Stimulated activated memory B cell treated with anti-CD40 and anti-IgM and Interleukin-4, amounts not matched to agents 10 μg/mL and 1 μg/mL and 100 μg/mL, for 72 hours (primary cell): ENCODE data around the gene NRP2.

Source experiments
- ATAC-seq: fragments of 150-1000 bp; cut with Tn5 transposase; 2 replicates; pipeline ENCODE4 v1.10.0; 2021
- H3K27ac Mint-ChIP-seq: one replicate; pipeline ENCODE4 v1.8.0; 2022; ENCODE audit warnings: mild to moderate bottlenecking, mixed read lengths
- H3K27me3 Mint-ChIP-seq: one replicate; pipeline ENCODE4 v1.8.0; 2022; ENCODE audit warnings: mixed read lengths
- H3K36me3 Mint-ChIP-seq: one replicate; pipeline ENCODE4 v1.8.0; 2022; ENCODE audit warnings: mixed read lengths
- H3K4me1 Mint-ChIP-seq: one replicate; pipeline ENCODE4 v1.8.0; 2022; ENCODE audit warnings: mixed read lengths
- H3K4me3 Mint-ChIP-seq: one replicate; pipeline ENCODE4 v1.8.0; 2022; ENCODE audit warnings: mild to moderate bottlenecking, moderate library complexity, mixed read lengths
- H3K9me3 Mint-ChIP-seq: one replicate; pipeline ENCODE4 v1.8.0; 2022; ENCODE audit warnings: mixed read lengths

NRP2 gene

GRCh38 chr2:205755923-205756322, 73.6 kb downstream of the NRP2 start:
- H3K36me3 Mint-ChIP-seq, result no peaks in the 10 kb centered on the region
- no peak overlapping the region for H3K4me3 Mint-ChIP-seq
- H3K9me3 Mint-ChIP-seq, result no peaks in the 10 kb centered on the region
- peaks cover 25% of the 10 kb centered on the region for H3K27me3 Mint-ChIP-seq
- no peak for ATAC-seq
- H3K27ac Mint-ChIP-seq, result no peak overlapping the region
- no peaks in the 10 kb centered on the region for H3K4me1 Mint-ChIP-seq

- peaks cover 13% of the 10 kb centered on the region for H3K27me3 Mint-ChIP-seq
- no peak for ATAC-seq
- no peaks in the 10 kb centered on the region for H3K9me3 Mint-ChIP-seq
- no peaks in the 10 kb centered on the region for H3K4me1 Mint-ChIP-seq
- no peak overlapping the region for H3K27ac Mint-ChIP-seq
- H3K36me3 Mint-ChIP-seq, result no peaks in the 10 kb centered on the region
- H3K4me3 Mint-ChIP-seq, result no peak overlapping the region
Measured at GRCh38 chr2:205757271-205757670, 75.0 kb downstream of the NRP2 start.

- H3K9me3 Mint-ChIP-seq, result no peaks in the 10 kb centered on the region
- H3K4me1 Mint-ChIP-seq, result no peaks in the 10 kb centered on the region
- no peak overlapping the region for H3K27ac Mint-ChIP-seq
- no peaks in the 10 kb centered on the region for H3K36me3 Mint-ChIP-seq
- H3K4me3 Mint-ChIP-seq, result no peak overlapping the region
- ATAC-seq, result no peak
- H3K27me3 Mint-ChIP-seq, result peaks cover 13% of the 10 kb centered on the region
Measured at GRCh38 chr2:205758051-205758450, 75.8 kb downstream of the NRP2 start.

- H3K27me3 Mint-ChIP-seq, result peaks cover 14% of the 10 kb centered on the region
- no peaks in the 10 kb centered on the region for H3K4me1 Mint-ChIP-seq
- H3K9me3 Mint-ChIP-seq, result no peaks in the 10 kb centered on the region
- H3K27ac Mint-ChIP-seq, result no peak overlapping the region
- no peaks in the 10 kb centered on the region for H3K36me3 Mint-ChIP-seq
- ATAC-seq, result no peak
- H3K4me3 Mint-ChIP-seq, result no peak overlapping the region
Measured at GRCh38 chr2:205758500-205758899, 76.2 kb downstream of the NRP2 start.

GRCh38 chr2:205759257-205759656, 77.0 kb downstream of the NRP2 start:
- no peak overlapping the region for H3K27ac Mint-ChIP-seq
- no peaks in the 10 kb centered on the region for H3K4me1 Mint-ChIP-seq
- H3K9me3 Mint-ChIP-seq, result no peaks in the 10 kb centered on the region
- ATAC-seq, result no peak
- no peaks in the 10 kb centered on the region for H3K36me3 Mint-ChIP-seq
- H3K4me3 Mint-ChIP-seq, result no peak overlapping the region
- peaks cover 22% of the 10 kb centered on the region for H3K27me3 Mint-ChIP-seq

GRCh38 chr2:205759732-205760131, 77.4 kb downstream of the NRP2 start:
- no peak for ATAC-seq
- Mint-ChIP-seq H3K9me3 (no peaks in the 10 kb centered on the region), H3K36me3 (no peaks in the 10 kb centered on the region), H3K4me3 (no peak overlapping the region), H3K27ac (no peak overlapping the region), H3K4me1 (no peaks in the 10 kb centered on the region), H3K27me3 (peaks cover 26% of the 10 kb centered on the region)

GRCh38 chr2:205760157-205760556, 77.9 kb downstream of the NRP2 start:
- H3K4me1 Mint-ChIP-seq, result no peaks in the 10 kb centered on the region
- H3K27ac Mint-ChIP-seq, result no peak overlapping the region
- H3K36me3 Mint-ChIP-seq, result no peaks in the 10 kb centered on the region
- H3K4me3 Mint-ChIP-seq, result no peak overlapping the region
- no peak for ATAC-seq
- H3K27me3 Mint-ChIP-seq, result peaks cover 26% of the 10 kb centered on the region
- H3K9me3 Mint-ChIP-seq, result no peaks in the 10 kb centered on the region

- Mint-ChIP-seq H3K27me3 (peaks cover 24% of the 10 kb centered on the region), H3K4me1 (no peaks in the 10 kb centered on the region), H3K36me3 (no peaks in the 10 kb centered on the region), H3K4me3 (no peak overlapping the region), H3K9me3 (no peaks in the 10 kb centered on the region), H3K27ac (no peak overlapping the region)
- ATAC-seq, result no peak
Measured at GRCh38 chr2:205761421-205761820, 79.1 kb downstream of the NRP2 start.

- Mint-ChIP-seq H3K27me3 (peaks cover 33% of the 10 kb centered on the region), H3K9me3 (no peaks in the 10 kb centered on the region), H3K4me3 (no peak overlapping the region), H3K4me1 (peaks cover 6% of the 10 kb centered on the region), H3K36me3 (no peaks in the 10 kb centered on the region), H3K27ac (no peak overlapping the region)
- no peak for ATAC-seq
Measured at GRCh38 chr2:205762881-205763280, 80.6 kb downstream of the NRP2 start.

- Mint-ChIP-seq H3K27me3 (peaks cover 36% of the 10 kb centered on the region), H3K9me3 (no peaks in the 10 kb centered on the region), H3K4me3 (no peak overlapping the region), H3K27ac (no peak overlapping the region), H3K4me1 (peaks cover 6% of the 10 kb centered on the region), H3K36me3 (no peaks in the 10 kb centered on the region)
- ATAC-seq, result no peak
Measured at GRCh38 chr2:205763708-205764211, 81.5 kb downstream of the NRP2 start.

- H3K27me3 Mint-ChIP-seq, result peaks cover 41% of the 10 kb centered on the region
- no peak overlapping the region for H3K4me3 Mint-ChIP-seq
- no peaks in the 10 kb centered on the region for H3K9me3 Mint-ChIP-seq
- H3K27ac Mint-ChIP-seq, result no peak overlapping the region
- peaks cover 6% of the 10 kb centered on the region for H3K4me1 Mint-ChIP-seq
- ATAC-seq, result no peak
- no peaks in the 10 kb centered on the region for H3K36me3 Mint-ChIP-seq
Measured at GRCh38 chr2:205764270-205764746, 82.0 kb downstream of the NRP2 start.

GRCh38 chr2:205765151-205765550, 82.8 kb downstream of the NRP2 start:
- H3K9me3 Mint-ChIP-seq, result no peaks in the 10 kb centered on the region
- H3K27me3 Mint-ChIP-seq, result peaks cover 44% of the 10 kb centered on the region
- peaks cover 6% of the 10 kb centered on the region for H3K4me1 Mint-ChIP-seq

GRCh38 chr2:205766779-205767359, 84.6 kb downstream of the NRP2 start:
- peaks cover 52% of the 10 kb centered on the region for H3K27me3 Mint-ChIP-seq
- no peak overlapping the region for H3K4me3 Mint-ChIP-seq
- H3K27ac Mint-ChIP-seq, result no peak overlapping the region
- no peak for ATAC-seq
- H3K36me3 Mint-ChIP-seq, result no peaks in the 10 kb centered on the region
- H3K4me1 Mint-ChIP-seq, result peaks cover 6% of the 10 kb centered on the region
- no peaks in the 10 kb centered on the region for H3K9me3 Mint-ChIP-seq

More at GRCh38 chr2:205765151-205765550, 82.8 kb downstream of the NRP2 start:
- Mint-ChIP-seq H3K36me3 (no peaks in the 10 kb centered on the region), H3K27ac (no peak overlapping the region), H3K4me3 (no peak overlapping the region)
- no peak for ATAC-seq

- Mint-ChIP-seq H3K27ac (no peak overlapping the region), H3K9me3 (no peaks in the 10 kb centered on the region), H3K4me1 (peaks cover 6% of the 10 kb centered on the region), H3K27me3 (peaks cover 58% of the 10 kb centered on the region), H3K36me3 (no peaks in the 10 kb centered on the region), H3K4me3 (no peak overlapping the region)
- no peak for ATAC-seq
Measured at GRCh38 chr2:205767617-205768016, 85.3 kb downstream of the NRP2 start.

GRCh38 chr2:205768341-205768740, 86.0 kb downstream of the NRP2 start:
- Mint-ChIP-seq H3K9me3 (no peaks in the 10 kb centered on the region), H3K4me3 (no peak overlapping the region), H3K27ac (no peak overlapping the region), H3K27me3 (peaks cover 66% of the 10 kb centered on the region), H3K4me1 (peaks cover 6% of the 10 kb centered on the region), H3K36me3 (no peaks in the 10 kb centered on the region)
- ATAC-seq, result no peak

- H3K9me3 Mint-ChIP-seq, result no peaks in the 10 kb centered on the region
- H3K27me3 Mint-ChIP-seq, result peaks cover 60% of the 10 kb centered on the region
- no peak overlapping the region for H3K4me3 Mint-ChIP-seq
- no peaks in the 10 kb centered on the region for H3K36me3 Mint-ChIP-seq
- peaks cover 6% of the 10 kb centered on the region for H3K4me1 Mint-ChIP-seq
- ATAC-seq, result no peak
- H3K27ac Mint-ChIP-seq, result no peak overlapping the region
Measured at GRCh38 chr2:205768815-205769494, 86.7 kb downstream of the NRP2 start.
